ENCODE measurements around the gene MPV17L.
"Not testable (repeated sequence)": the region's sequence is repeated elsewhere in the genome, so short reads cannot be mapped to it uniquely, and the experiment has no call there.

Gene MPV17L

GRCh38 chr16:15453296-15453695, 57.7 kb downstream of the MPV17L start:
- DNase-seq = not testable (repeated sequence)

GRCh38 chr16:15454933-15455332, 59.4 kb downstream of the MPV17L start:
- DNase-seq = not testable (repeated sequence)

- DNase-seq = no peak
Observed at GRCh38 chr16:15457400-15457799, 61.8 kb downstream of the MPV17L start.

GRCh38 chr16:15457958-15458357, 62.4 kb downstream of the MPV17L start:
- DNase-seq = no peak

- DNase-seq = no peak
Observed at GRCh38 chr16:15459791-15460190, 64.2 kb downstream of the MPV17L start.

- no peak for DNase-seq
Observed at GRCh38 chr16:15460601-15461000, 65.0 kb downstream of the MPV17L start.

GRCh38 chr16:15461376-15461775, 65.8 kb downstream of the MPV17L start:
- no peak for DNase-seq

Measured in activated CD4-positive, alpha-beta T cell treated with anti-CD3 and anti-CD28 coated beads, Interleukin-2, amount 50 U/mL, for 1 hour (primary cell).